Keratinocyte (primary cell): ENCODE results near the gene ZNF610. TPM values are rescaled to one million over a fixed set of nuclear protein-coding genes. Genes with fewer than 3 reads are reported as not detected.
A peak's percentile ranks its signal among the peaks of the same experiment; 100 is the strongest.

Experiments
- DNase-seq: peaks from one replicate; pipeline ENCODE4 v3.0.0-alpha.2; 2011; ENCODE audit warnings: low read depth, missing footprints, low spot score
- FAIRE-seq: peaks from 2 replicates; lab custom pipeline; 2011; peaks lifted over from hg19 to GRCh38; lab: Jason Lieb, UNC
- H2AFZ ChIP-seq: 2 replicates; pipeline ENCODE4 v1.6.0; 2012; ENCODE audit warnings: low read length, control low read depth, inconsistent platforms; ENCODE audit not compliant: control insufficient read depth
- H3K27ac ChIP-seq: 2 replicates; pipeline ENCODE4 v1.5.1; 2011; ENCODE audit warnings: low read length; ENCODE audit not compliant: control insufficient read depth, insufficient read depth
- H3K27me3 ChIP-seq: 3 replicates; pipeline ENCODE4 v1.6.0; 2011; ENCODE audit warnings: low read length; ENCODE audit not compliant: control insufficient read depth, insufficient read depth; ENCODE audit errors: extremely low read depth
- H3K36me3 ChIP-seq, 2 experiments: 2 replicates in 1 of 2; 3 replicates in 1 of 2; pipeline ENCODE4 v1.5.1; 2011; ENCODE audit warnings: low read length in 2 of 2, mild to moderate bottlenecking in 1 of 2; ENCODE audit not compliant: control insufficient read depth in 2 of 2, insufficient read depth in 2 of 2; ENCODE audit errors: extremely low read depth in 1 of 2
- H3K4me1 ChIP-seq: 3 replicates; pipeline ENCODE4 v1.5.1; 2011; ENCODE audit warnings: low read length; ENCODE audit not compliant: control insufficient read depth, insufficient read depth; ENCODE audit errors: extremely low read depth
- H3K4me2 ChIP-seq: 3 replicates; pipeline ENCODE4 v1.6.0; 2011; ENCODE audit warnings: low read depth, low read length; ENCODE audit not compliant: control insufficient read depth, insufficient read depth; ENCODE audit errors: extremely low read depth
- H3K4me3 ChIP-seq, 3 experiments: fragments of 200-600 bp in 1 of 3; sonication (generic) in 1 of 3; 2 replicates in 2 of 3; 3 replicates in 1 of 3; pipeline ENCODE4 v1.5.1; 2011 to 2016; ENCODE audit warnings: low read length in 3 of 3, mild to moderate bottlenecking in 3 of 3, control low read depth in 2 of 3, inconsistent platforms in 1 of 3, low read depth in 1 of 3, mixed read lengths in 1 of 3, mixed run types in 1 of 3, moderate library complexity in 1 of 3; ENCODE audit not compliant: control insufficient read depth in 2 of 3, insufficient read depth in 2 of 3; ENCODE audit errors: extremely low read depth in 1 of 3
- H3K79me2 ChIP-seq: 2 replicates; pipeline ENCODE4 v1.6.0; 2012; ENCODE audit warnings: low read length; ENCODE audit not compliant: control insufficient read depth, insufficient read depth
- H3K9ac ChIP-seq: 3 replicates; pipeline ENCODE4 v1.6.0; 2011; ENCODE audit warnings: low read length; ENCODE audit not compliant: control insufficient read depth, insufficient read depth; ENCODE audit errors: extremely low read depth
- H3K9me1 ChIP-seq: 3 replicates; pipeline ENCODE4 v1.6.0; 2011; ENCODE audit warnings: low read length; ENCODE audit not compliant: control insufficient read depth, insufficient read depth; ENCODE audit errors: extremely low read depth
- H3K9me3 ChIP-seq: 2 replicates; pipeline ENCODE4 v1.5.1; 2012; ENCODE audit warnings: low read depth, low read length; ENCODE audit not compliant: control insufficient read depth
- H4K20me1 ChIP-seq: 3 replicates; pipeline ENCODE4 v1.6.0; 2011; ENCODE audit warnings: low read length; ENCODE audit not compliant: control insufficient read depth, insufficient read depth; ENCODE audit errors: extremely low read depth
- EZH2 ChIP-seq: IDR thresholded peaks from one replicate; pipeline ENCODE4 v1.6.1; 2012; ENCODE audit warnings: inconsistent platforms, mild to moderate bottlenecking, low read length, moderate library complexity
- dilution Hi-C: fragments of 300-500 bp; cut with MboI; formaldehyde crosslinking; loops from one replicate; pipeline ENCODE4 v1.7.0; 2020; ENCODE audit warnings: low sequenced_read_pairs; ENCODE audit not compliant: extremely low pct_ligation_motif_present
- polyA plus RNA-seq, 5 experiments: library from polyadenylated mRNA; depleted of rRNA in 3 of 5; stranded (reverse) in 3 of 5; stranded (forward) in 1 of 5; unstranded in 1 of 5; fragments of >200 nt; gene quantifications; 1 replicate in 1 of 5; 2 replicates in 3 of 5; 3 replicates in 1 of 5; pipeline versions ENCODE4 v1.2.1 to v1.2.3, GENCODE V29; 2011 to 2012; ENCODE audit warnings: missing spikeins in 2 of 5, low read depth in 1 of 5, low replicate concordance in 1 of 5
- TF ChIP-seq, protein P1 (sequence below), 3 experiments: IDR thresholded peaks in 1 of 3; conservative IDR thresholded peaks in 1 of 3; optimal IDR thresholded peaks in 1 of 3; 2 replicates in 2 of 3; 3 replicates in 1 of 3; pipeline versions ENCODE3 to v1.5.1; 2011; ENCODE audit warnings: low read length in 3 of 3, mild to moderate bottlenecking in 3 of 3, moderate library complexity in 2 of 3, control low read depth in 1 of 3, inconsistent platforms in 1 of 3; ENCODE audit not compliant: insufficient read depth in 2 of 3; ENCODE audit errors: extremely low read depth in 1 of 3

Gene ZNF610
- polyA plus RNA-seq, 1 donor (not counting 4 experiments of a cell fraction or from before 2014, with no cell fraction given): 1.8 TPM

DNA sequence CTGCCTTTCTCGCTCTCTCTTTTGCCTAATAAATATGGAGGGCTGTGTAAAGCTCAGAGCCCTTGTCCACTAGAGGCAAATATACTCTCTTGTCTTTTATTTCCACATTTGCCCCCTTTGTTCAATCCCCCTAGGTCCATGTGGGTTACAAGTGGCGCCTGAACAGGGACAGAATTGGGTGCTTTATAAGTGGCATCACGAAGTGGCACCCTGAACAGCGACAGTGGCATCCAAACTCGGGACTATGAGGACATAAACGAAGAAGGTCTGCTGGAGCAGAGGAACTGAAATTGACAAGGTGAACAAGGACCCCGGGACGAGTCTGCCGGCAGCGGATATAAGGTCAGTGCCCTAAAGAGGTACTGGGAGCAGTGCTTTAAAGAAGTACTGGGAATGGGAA is 4.3 kb upstream of the ZNF610 start:
- no peak for FAIRE-seq
- no peaks in the 10 kb centered on the region for H3K79me2 ChIP-seq

DNA sequence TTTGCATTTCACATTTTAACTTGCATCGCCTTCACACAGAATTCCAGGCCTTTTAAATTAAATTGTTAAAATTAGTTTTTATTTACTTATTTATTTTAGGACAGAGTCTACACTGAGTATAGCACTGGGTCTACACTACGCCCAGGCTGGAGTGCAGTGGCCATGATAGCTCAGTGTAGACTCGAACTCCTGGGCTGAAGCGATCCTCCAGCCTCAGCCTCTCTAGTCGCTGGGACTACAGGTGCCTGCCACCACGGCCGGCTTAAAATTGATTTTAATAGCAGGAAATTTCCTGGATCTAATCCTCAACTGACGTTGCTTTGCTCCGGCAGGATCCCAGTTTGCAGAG is 301 bp upstream of the ZNF610 start:
- Histone ChIP-seq H3K9me3 (peaks cover 10% of the 10 kb centered on the region), H3K4me1 (peaks cover 2% of the 10 kb centered on the region), H3K9me1 (no peaks in the 10 kb centered on the region), H3K27ac (no peak overlapping the region), H3K27me3 (no peaks in the 10 kb centered on the region), H3K79me2 (no peaks in the 10 kb centered on the region), H4K20me1 (no peaks in the 10 kb centered on the region), H3K9ac (peak overlapping the region; percentile 82), H2AFZ (peak overlapping the region; percentile 90), H3K4me3 (peak overlapping the region; percentile 79 to 84 (median 80)), H3K36me3 (no peaks in the 10 kb centered on the region), H3K4me2 (peak overlapping the region; percentile 67)
- no peak for DNase-seq
- dilution Hi-C loops: no loop called here
- no peak for TF ChIP-seq EZH2
- TF ChIP-seq, protein P1, sequence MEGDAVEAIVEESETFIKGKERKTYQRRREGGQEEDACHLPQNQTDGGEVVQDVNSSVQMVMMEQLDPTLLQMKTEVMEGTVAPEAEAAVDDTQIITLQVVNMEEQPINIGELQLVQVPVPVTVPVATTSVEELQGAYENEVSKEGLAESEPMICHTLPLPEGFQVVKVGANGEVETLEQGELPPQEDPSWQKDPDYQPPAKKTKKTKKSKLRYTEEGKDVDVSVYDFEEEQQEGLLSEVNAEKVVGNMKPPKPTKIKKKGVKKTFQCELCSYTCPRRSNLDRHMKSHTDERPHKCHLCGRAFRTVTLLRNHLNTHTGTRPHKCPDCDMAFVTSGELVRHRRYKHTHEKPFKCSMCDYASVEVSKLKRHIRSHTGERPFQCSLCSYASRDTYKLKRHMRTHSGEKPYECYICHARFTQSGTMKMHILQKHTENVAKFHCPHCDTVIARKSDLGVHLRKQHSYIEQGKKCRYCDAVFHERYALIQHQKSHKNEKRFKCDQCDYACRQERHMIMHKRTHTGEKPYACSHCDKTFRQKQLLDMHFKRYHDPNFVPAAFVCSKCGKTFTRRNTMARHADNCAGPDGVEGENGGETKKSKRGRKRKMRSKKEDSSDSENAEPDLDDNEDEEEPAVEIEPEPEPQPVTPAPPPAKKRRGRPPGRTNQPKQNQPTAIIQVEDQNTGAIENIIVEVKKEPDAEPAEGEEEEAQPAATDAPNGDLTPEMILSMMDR (optimal IDR thresholded peaks at IDR 0.05 in 1 of 3, IDR thresholded peaks at IDR 0.05 in 1 of 3, conservative IDR thresholded peaks at IDR 0.05 in 1 of 3; ENCODE audit: extremely low read depth in 1 of 3, insufficient read depth in 2 of 3, low read length in 3 of 3): no peak
- FAIRE-seq: no peak

More for the DNA sequence above, 4.3 kb upstream of the ZNF610 start:
- Histone ChIP-seq H3K4me1 (peaks cover 2% of the 10 kb centered on the region), H3K27ac (no peak overlapping the region), H3K4me2 (no peak overlapping the region), H2AFZ (no peak overlapping the region), H3K9ac (no peak overlapping the region), H4K20me1 (no peaks in the 10 kb centered on the region), H3K9me3 (peaks cover 10% of the 10 kb centered on the region), H3K4me3 (no peak overlapping the region), H3K9me1 (no peaks in the 10 kb centered on the region), H3K27me3 (no peaks in the 10 kb centered on the region), H3K36me3 (no peaks in the 10 kb centered on the region)
- DNase-seq: no peak
- TF ChIP-seq, protein P1 (optimal IDR thresholded peaks at IDR 0.05 in 1 of 3, IDR thresholded peaks at IDR 0.05 in 1 of 3, conservative IDR thresholded peaks at IDR 0.05 in 1 of 3; ENCODE audit: extremely low read depth in 1 of 3, insufficient read depth in 2 of 3, low read length in 3 of 3): no peak
- TF ChIP-seq EZH2: no peak
- dilution Hi-C loops: no loop called here
